Suppressor macrophage (primary cell): ENCODE measurements around the gene PTGES3L.
"Not testable (repeated sequence)": the region's sequence is repeated elsewhere in the genome, so short reads cannot be mapped to it uniquely, and the experiment has no call there.

Experiments
- DNase-seq, 4 experiments: peaks; one replicate each; pipeline ENCODE4 v3.0.0-alpha.2; 2020 to 2022

PTGES3L gene

DNA sequence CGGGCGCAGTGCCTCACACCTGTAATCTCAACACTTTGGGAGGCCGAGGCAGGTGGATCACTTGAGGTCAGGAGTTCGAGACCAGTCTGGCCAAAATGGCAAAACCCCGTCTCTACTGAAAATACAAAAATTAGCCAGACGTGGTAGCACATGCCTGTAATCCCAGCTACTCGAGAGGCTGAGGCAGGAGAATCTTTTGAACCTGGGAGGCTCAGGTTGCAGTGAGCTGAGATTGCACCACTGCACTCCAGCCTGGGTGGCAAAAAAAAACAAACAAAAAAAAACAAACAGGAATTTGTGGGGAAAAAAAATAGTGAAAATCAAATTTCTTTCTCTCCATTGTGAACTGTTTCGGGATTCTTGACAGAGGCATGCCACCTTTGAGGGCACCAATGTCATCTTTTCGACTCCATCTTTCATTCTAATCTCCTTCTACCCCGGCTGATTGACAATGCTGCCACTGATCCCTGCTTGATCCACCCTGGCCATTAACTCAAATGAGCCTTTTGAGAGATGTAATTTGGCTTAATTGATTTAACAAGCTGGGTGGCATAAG is 60.3 kb downstream of the PTGES3L start:
- DNase-seq = not testable (repeated sequence)

DNA sequence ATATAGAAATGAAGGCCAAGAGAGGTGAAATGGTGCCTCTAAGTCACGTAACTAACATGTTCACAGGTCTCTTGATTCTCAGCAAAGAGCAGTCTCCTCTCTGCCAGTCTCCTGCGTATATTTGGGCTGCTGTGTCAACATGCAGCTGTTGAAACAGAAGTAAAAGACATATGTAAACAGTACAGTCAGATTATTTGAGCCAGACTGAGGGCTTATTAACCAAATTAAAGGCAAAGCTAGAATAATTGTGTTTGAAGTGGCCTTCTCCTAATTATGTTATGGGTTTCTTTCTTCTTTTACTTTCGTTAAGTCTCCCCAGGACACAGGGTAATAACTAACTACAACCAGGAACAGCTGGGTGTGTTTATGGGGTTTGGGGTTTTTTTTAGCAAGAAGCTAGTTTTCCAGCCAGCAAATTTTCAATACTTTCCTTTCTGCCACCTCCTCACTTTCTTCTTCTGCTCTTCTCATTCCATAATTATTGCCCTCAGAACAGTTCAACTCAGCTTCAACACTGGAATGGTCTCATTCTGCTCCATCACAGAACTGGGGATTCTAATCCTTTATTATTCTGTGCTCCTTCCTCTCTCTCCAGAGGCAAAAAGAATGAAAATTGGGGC is 60.9 kb downstream of the PTGES3L start:
- DNase-seq = no peak
